HCT116 (cell line): Measurements from ENCODE around the gene VIPR2. TPM values are rescaled to one million over a fixed set of nuclear protein-coding genes. Genes with fewer than 3 reads are reported as not detected.

Experiments
- ATAC-seq: fragments of 200-7000 bp; cut with Tn5 transposase; 2 replicates; pipeline ENCODE4 v1.9.1; 2020; ENCODE audit warnings: mild to moderate bottlenecking, moderate library complexity
- BruUV-seq: library from RNA; stranded (reverse); fragments of 400-500 nt; replicated peaks from 2 replicates; lab custom pipeline; 2021; lab: Mats Ljungman, UMichigan
- CTCF ChIA-PET: fragments of 300-600 bp; sonication (Branson Sonifier 250); formaldehyde crosslinking; loops from one replicate; lab custom pipeline; 2021; ENCODE audit warnings: antibody characterized with exemption; lab: Charles Lee
- POLR2A ChIA-PET: fragments of 300-600, 350-600 bp; sonication (Branson Sonifier 250); formaldehyde crosslinking; loops from one replicate; lab custom pipeline; 2021; ENCODE audit warnings: antibody characterized with exemption; lab: Charles Lee
- RAD21 ChIA-PET, 2 experiments: fragments of 300-600 bp; sonication (Branson Sonifier 250); formaldehyde crosslinking; loops; one replicate each; lab custom pipeline; 2023; ENCODE audit warnings: low total read pairs in 2 of 2; ENCODE audit not compliant: uncharacterized antibody in 2 of 2, unreplicated experiment in 2 of 2, low non-redundant PET in 1 of 2; lab: Charles Lee
- DNase-seq: peaks from one replicate; pipeline ENCODE4 v3.0.0-alpha.2; 2010; ENCODE audit warnings: low read depth, low spot score
- H2AFZ ChIP-seq: fragments of 200-600 bp; shearing (Covaris generic), sonication (generic); 2 replicates; pipeline ENCODE4 v1.6.1; 2017; ENCODE audit warnings: low read depth, mixed run types, mixed read lengths, antibody characterized with exemption, low read length; ENCODE audit not compliant: poor library complexity, severe bottlenecking
- H3K27ac ChIP-seq: 2 replicates; pipeline ENCODE4 v1.5.1; 2012; ENCODE audit warnings: low read depth, low read length
- H3K27me3 ChIP-seq: fragments of 200-600 bp; sonication (generic); 2 replicates; pipeline ENCODE4 v1.6.1; 2016; ENCODE audit warnings: mixed run types, low read length, mixed read lengths; ENCODE audit not compliant: insufficient read depth
- H3K36me3 ChIP-seq, 2 experiments: fragments of 200-500 bp in 1 of 2; fragments of 200-600 bp in 1 of 2; sonication (Bioruptor generic) in 1 of 2; sonication (generic) in 1 of 2; 2 replicates each; pipeline versions ENCODE4 v1.5.1 to v1.6.1; 2014 to 2016; ENCODE audit warnings: low read length in 2 of 2, inconsistent platforms in 1 of 2, mixed read lengths in 1 of 2, mixed run types in 1 of 2; ENCODE audit not compliant: insufficient read depth in 2 of 2, control insufficient read depth in 1 of 2
- H3K4me1 ChIP-seq, 2 experiments: fragments of 200-600 bp in 1 of 2; sonication (generic) in 1 of 2; 2 replicates each; pipeline versions ENCODE4 v1.5.1 to v1.6.1; 2012 to 2017; ENCODE audit warnings: low read length in 2 of 2, inconsistent platforms in 1 of 2, mild to moderate bottlenecking in 1 of 2, mixed read lengths in 1 of 2, mixed run types in 1 of 2, moderate library complexity in 1 of 2; ENCODE audit not compliant: insufficient read depth in 2 of 2, control insufficient read depth in 1 of 2
- H3K4me2 ChIP-seq: fragments of 200-600 bp; sonication (generic); 2 replicates; pipeline ENCODE4 v1.6.1; 2017; ENCODE audit warnings: mixed run types, low read length, mixed read lengths
- H3K4me3 ChIP-seq, 2 experiments: fragments of 200-600 bp in 1 of 2; sonication (generic) in 1 of 2; replicated peaks in 1 of 2; 2 replicates each; pipeline ENCODE4 v1.5.1; 2011 to 2016; ENCODE audit warnings: low read length in 2 of 2, control low read depth in 1 of 2, low read depth in 1 of 2, mild to moderate bottlenecking in 1 of 2, mixed read lengths in 1 of 2, mixed run types in 1 of 2
- H3K79me2 ChIP-seq: fragments of 200-600 bp; sonication (generic); 2 replicates; pipeline ENCODE4 v1.6.1; 2017; ENCODE audit warnings: mild to moderate bottlenecking, mixed run types, low read length, moderate library complexity, mixed read lengths; ENCODE audit not compliant: insufficient read depth
- H3K9ac ChIP-seq: fragments of 200-600 bp; sonication (generic); 2 replicates; pipeline ENCODE4 v1.6.1; 2016; ENCODE audit warnings: low read length, mixed read lengths
- H3K9me2 ChIP-seq: fragments of 200-600 bp; sonication (generic), shearing (Covaris generic); 2 replicates; pipeline ENCODE4 v1.6.1; 2017; ENCODE audit warnings: mixed run types, mild to moderate bottlenecking, moderate library complexity; ENCODE audit not compliant: insufficient read depth
- H3K9me3 ChIP-seq, 2 experiments: fragments of 200-500 bp in 1 of 2; fragments of 200-600 bp in 1 of 2; sonication (Bioruptor generic) in 1 of 2; sonication (generic) in 1 of 2; 2 replicates each; pipeline ENCODE4 v1.6.1; 2014 to 2017; ENCODE audit warnings: low read length in 2 of 2, mixed read lengths in 2 of 2, inconsistent platforms in 1 of 2, low read depth in 1 of 2, mild to moderate bottlenecking in 1 of 2, mixed run types in 1 of 2, moderate library complexity in 1 of 2; ENCODE audit not compliant: control insufficient read depth in 1 of 2, insufficient read depth in 1 of 2
- H4K20me1 ChIP-seq: fragments of 200-600 bp; sonication (generic), shearing (Covaris generic); 2 replicates; pipeline ENCODE4 v1.6.1; 2017; ENCODE audit warnings: mixed run types, mild to moderate bottlenecking, moderate library complexity; ENCODE audit not compliant: insufficient read depth
- CBX3 ChIP-seq: IDR thresholded peaks from 2 replicates; pipeline ENCODE4 v1.6.1; 2012; ENCODE audit warnings: low read depth
- CEBPB ChIP-seq: IDR thresholded peaks from 2 replicates; pipeline ENCODE4 v1.6.1; 2012; ENCODE audit warnings: low read depth
- EGR1 ChIP-seq: IDR thresholded peaks from 2 replicates; pipeline ENCODE4 v1.6.1; 2012; ENCODE audit warnings: low read depth
- EZH2 ChIP-seq: fragments of 200-600 bp; sonication (generic); IDR thresholded peaks from 2 replicates; pipeline ENCODE4 v1.6.1; 2017; ENCODE audit warnings: antibody characterized with exemption, mixed run types
- EZH2phosphoT487 ChIP-seq: fragments of 200-600 bp; IDR thresholded peaks from 2 replicates; pipeline ENCODE4 v1.6.1; 2018; ENCODE audit warnings: antibody characterized with exemption, borderline replicate concordance
- FOSL1 ChIP-seq: IDR thresholded peaks from 2 replicates; pipeline ENCODE4 v1.6.1; 2012; ENCODE audit warnings: low read depth
- JUND ChIP-seq: IDR thresholded peaks from 2 replicates; pipeline ENCODE4 v1.6.1; 2012
- POLR2A ChIP-seq: IDR thresholded peaks from 2 replicates; pipeline ENCODE4 v1.7.0; 2011; ENCODE audit warnings: borderline replicate concordance; ENCODE audit not compliant: insufficient read depth, insufficient read length; ENCODE audit errors: extremely low read depth
- POLR2AphosphoS5 ChIP-seq: IDR thresholded peaks from 2 replicates; pipeline ENCODE4 v1.6.1; 2011; ENCODE audit warnings: mild to moderate bottlenecking, low read depth, low read length, moderate library complexity
- RAD21 ChIP-seq: IDR thresholded peaks from 2 replicates; pipeline ENCODE4 v1.6.1; 2012; ENCODE audit warnings: low read depth, mild to moderate bottlenecking
- SIN3A ChIP-seq: IDR thresholded peaks from 2 replicates; pipeline ENCODE4 v1.6.1; 2012; ENCODE audit warnings: low read depth
- SP1 ChIP-seq: IDR thresholded peaks from 2 replicates; pipeline ENCODE4 v1.6.1; 2012; ENCODE audit warnings: low read depth
- TCF7L2 ChIP-seq: IDR thresholded peaks from 2 replicates; pipeline ENCODE4 v1.7.0; 2011; ENCODE audit warnings: borderline replicate concordance, inconsistent platforms; ENCODE audit not compliant: insufficient read depth, insufficient read length; ENCODE audit errors: extremely low read depth
- YY1 ChIP-seq: IDR thresholded peaks from 2 replicates; pipeline ENCODE4 v1.6.1; 2011; ENCODE audit warnings: low read length, low read depth, moderate library complexity, mild to moderate bottlenecking; ENCODE audit not compliant: insufficient replicate concordance; ENCODE audit errors: extremely low read depth
- ZBTB33 ChIP-seq: IDR thresholded peaks from 2 replicates; pipeline ENCODE4 v1.6.1; 2011; ENCODE audit warnings: mild to moderate bottlenecking, low read length, moderate library complexity; ENCODE audit not compliant: insufficient replicate concordance; ENCODE audit errors: extremely low read depth
- ZNF274 ChIP-seq: fragments of 200-500 bp; sonication (Bioruptor generic); IDR thresholded peaks from 2 replicates; pipeline ENCODE4 v1.6.1; 2014; ENCODE audit warnings: mild to moderate bottlenecking, low read depth, low read length, inconsistent platforms
- intact Hi-C: fragments of 100-400 bp; cut with micrococcal nuclease; formaldehyde crosslinking; loops from 2 replicates; pipeline ENCODE4 v1.10.0; 2022
- total RNA-seq: library from RNA; stranded (reverse); gene quantifications from one replicate; pipeline ENCODE4 v1.2.1, GENCODE V29; 2021; ENCODE audit not compliant: unreplicated experiment
- TF ChIP-seq, protein P1 (sequence below): IDR thresholded peaks from 2 replicates; pipeline ENCODE4 v1.6.1; 2012; ENCODE audit warnings: low read depth
- TF ChIP-seq, protein P2 (sequence below): IDR thresholded peaks from 2 replicates; pipeline ENCODE4 v1.6.1; 2012
- TF ChIP-seq, protein P3 (sequence below), 3 experiments: fragments of 200-600 bp in 1 of 3; sonication (generic) in 1 of 3; IDR thresholded peaks in 2 of 3; conservative IDR thresholded peaks in 1 of 3; 2 replicates each; pipeline ENCODE4 v1.5.1; 2012 to 2017; ENCODE audit warnings: low read depth in 2 of 3, low read length in 2 of 3, antibody characterized with exemption in 1 of 3, borderline replicate concordance in 1 of 3, control low read depth in 1 of 3, mild to moderate bottlenecking in 1 of 3, mixed read lengths in 1 of 3, mixed run types in 1 of 3, moderate library complexity in 1 of 3; ENCODE audit not compliant: insufficient read depth in 1 of 3
- TF ChIP-seq, protein P4 (sequence below): IDR thresholded peaks from 2 replicates; pipeline ENCODE4 v1.6.1; 2012

Gene VIPR2
- total RNA-seq, 1 experiment from 2014 or later, result 0.10 TPM

- Histone ChIP-seq H3K4me3 (no peak overlapping the region), H4K20me1 (no peaks in the 10 kb centered on the region), H3K9me2 (no peaks in the 10 kb centered on the region), H3K27ac (no peak overlapping the region), H3K36me3 (no peaks in the 10 kb centered on the region), H3K9me3 (no peaks in the 10 kb centered on the region), H3K4me2 (no peak overlapping the region), H3K4me1 (peaks cover 0 to 17% of the 10 kb centered on the region in 2 experiments; a peak in 2 of 4 replicates), H3K79me2 (no peaks in the 10 kb centered on the region), H2AFZ (no peak overlapping the region), H3K27me3 (no peaks in the 10 kb centered on the region), H3K9ac (no peak overlapping the region)
- ATAC-seq (no peak), DNase-seq (no peak)
- CTCF ChIA-PET, result no interaction called here
- intact Hi-C loops, result no loop called here
- TF ChIP-seq, protein P1, sequence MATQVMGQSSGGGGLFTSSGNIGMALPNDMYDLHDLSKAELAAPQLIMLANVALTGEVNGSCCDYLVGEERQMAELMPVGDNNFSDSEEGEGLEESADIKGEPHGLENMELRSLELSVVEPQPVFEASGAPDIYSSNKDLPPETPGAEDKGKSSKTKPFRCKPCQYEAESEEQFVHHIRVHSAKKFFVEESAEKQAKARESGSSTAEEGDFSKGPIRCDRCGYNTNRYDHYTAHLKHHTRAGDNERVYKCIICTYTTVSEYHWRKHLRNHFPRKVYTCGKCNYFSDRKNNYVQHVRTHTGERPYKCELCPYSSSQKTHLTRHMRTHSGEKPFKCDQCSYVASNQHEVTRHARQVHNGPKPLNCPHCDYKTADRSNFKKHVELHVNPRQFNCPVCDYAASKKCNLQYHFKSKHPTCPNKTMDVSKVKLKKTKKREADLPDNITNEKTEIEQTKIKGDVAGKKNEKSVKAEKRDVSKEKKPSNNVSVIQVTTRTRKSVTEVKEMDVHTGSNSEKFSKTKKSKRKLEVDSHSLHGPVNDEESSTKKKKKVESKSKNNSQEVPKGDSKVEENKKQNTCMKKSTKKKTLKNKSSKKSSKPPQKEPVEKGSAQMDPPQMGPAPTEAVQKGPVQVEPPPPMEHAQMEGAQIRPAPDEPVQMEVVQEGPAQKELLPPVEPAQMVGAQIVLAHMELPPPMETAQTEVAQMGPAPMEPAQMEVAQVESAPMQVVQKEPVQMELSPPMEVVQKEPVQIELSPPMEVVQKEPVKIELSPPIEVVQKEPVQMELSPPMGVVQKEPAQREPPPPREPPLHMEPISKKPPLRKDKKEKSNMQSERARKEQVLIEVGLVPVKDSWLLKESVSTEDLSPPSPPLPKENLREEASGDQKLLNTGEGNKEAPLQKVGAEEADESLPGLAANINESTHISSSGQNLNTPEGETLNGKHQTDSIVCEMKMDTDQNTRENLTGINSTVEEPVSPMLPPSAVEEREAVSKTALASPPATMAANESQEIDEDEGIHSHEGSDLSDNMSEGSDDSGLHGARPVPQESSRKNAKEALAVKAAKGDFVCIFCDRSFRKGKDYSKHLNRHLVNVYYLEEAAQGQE, result no peak
- TF ChIP-seq POLR2A (no peak), YY1 (no peak), EZH2 (no peak), RAD21 (no peak), CBX3 (no peak), ZBTB33 (no peak), ZNF274 (no peak), FOSL1 (no peak), TCF7L2 (no peak), EZH2phosphoT487 (no peak), CEBPB (no peak), SIN3A (no peak), EGR1 (no peak), JUND (no peak), SP1 (no peak), POLR2AphosphoS5 (no peak)
- TF ChIP-seq, protein P2, sequence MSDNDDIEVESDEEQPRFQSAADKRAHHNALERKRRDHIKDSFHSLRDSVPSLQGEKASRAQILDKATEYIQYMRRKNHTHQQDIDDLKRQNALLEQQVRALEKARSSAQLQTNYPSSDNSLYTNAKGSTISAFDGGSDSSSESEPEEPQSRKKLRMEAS, result no peak
- TF ChIP-seq, protein P3, sequence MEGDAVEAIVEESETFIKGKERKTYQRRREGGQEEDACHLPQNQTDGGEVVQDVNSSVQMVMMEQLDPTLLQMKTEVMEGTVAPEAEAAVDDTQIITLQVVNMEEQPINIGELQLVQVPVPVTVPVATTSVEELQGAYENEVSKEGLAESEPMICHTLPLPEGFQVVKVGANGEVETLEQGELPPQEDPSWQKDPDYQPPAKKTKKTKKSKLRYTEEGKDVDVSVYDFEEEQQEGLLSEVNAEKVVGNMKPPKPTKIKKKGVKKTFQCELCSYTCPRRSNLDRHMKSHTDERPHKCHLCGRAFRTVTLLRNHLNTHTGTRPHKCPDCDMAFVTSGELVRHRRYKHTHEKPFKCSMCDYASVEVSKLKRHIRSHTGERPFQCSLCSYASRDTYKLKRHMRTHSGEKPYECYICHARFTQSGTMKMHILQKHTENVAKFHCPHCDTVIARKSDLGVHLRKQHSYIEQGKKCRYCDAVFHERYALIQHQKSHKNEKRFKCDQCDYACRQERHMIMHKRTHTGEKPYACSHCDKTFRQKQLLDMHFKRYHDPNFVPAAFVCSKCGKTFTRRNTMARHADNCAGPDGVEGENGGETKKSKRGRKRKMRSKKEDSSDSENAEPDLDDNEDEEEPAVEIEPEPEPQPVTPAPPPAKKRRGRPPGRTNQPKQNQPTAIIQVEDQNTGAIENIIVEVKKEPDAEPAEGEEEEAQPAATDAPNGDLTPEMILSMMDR (IDR thresholded peaks at IDR 0.05 in 2 of 3, conservative IDR thresholded peaks at IDR 0.05 in 1 of 3; ENCODE audit: borderline replicate concordance in 1 of 3, insufficient read depth in 1 of 3, low read depth in 2 of 3, low read length in 2 of 3), result no peak
- TF ChIP-seq, protein P4, sequence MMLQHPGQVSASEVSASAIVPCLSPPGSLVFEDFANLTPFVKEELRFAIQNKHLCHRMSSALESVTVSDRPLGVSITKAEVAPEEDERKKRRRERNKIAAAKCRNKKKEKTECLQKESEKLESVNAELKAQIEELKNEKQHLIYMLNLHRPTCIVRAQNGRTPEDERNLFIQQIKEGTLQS, result no peak
- RAD21 ChIA-PET, result no interaction called here
- POLR2A ChIA-PET, result no interaction called here
- BruUV-seq, result no TSS peak
Observed at GRCh38 chr7:159102681-159103381, 41.8 kb downstream of the VIPR2 start.
